Karpas-422 (cell line): ENCODE results near the gene PLSCR1. TPM values are rescaled to one million over a fixed set of nuclear protein-coding genes. Genes with fewer than 3 reads are reported as not detected.
A peak's percentile ranks its signal among the peaks of the same experiment; 100 is the strongest.

Source experiments
- DNase-seq: peaks from one replicate; pipeline ENCODE4 v3.0.0-alpha.2; 2015
- H2AFZ ChIP-seq: fragments of 200-600 bp; sonication (generic); 2 replicates; pipeline ENCODE4 v1.6.1; 2014; ENCODE audit warnings: antibody characterized with exemption, low read length, mixed read lengths
- H3K27ac ChIP-seq: fragments of 200-600 bp; sonication (generic); 2 replicates; pipeline ENCODE4 v1.5.1; 2014; ENCODE audit warnings: mild to moderate bottlenecking, low read length, moderate library complexity
- H3K27me3 ChIP-seq: fragments of 200-600 bp; sonication (generic); 2 replicates; pipeline ENCODE4 v1.6.1; 2014; ENCODE audit warnings: low read length, mixed read lengths
- H3K36me3 ChIP-seq: fragments of 200-600 bp; sonication (generic); 2 replicates; pipeline ENCODE4 v1.6.1; 2014; ENCODE audit warnings: low read length, mixed read lengths; ENCODE audit not compliant: insufficient read depth
- H3K4me1 ChIP-seq: fragments of 200-600 bp; sonication (generic); 2 replicates; pipeline ENCODE4 v1.6.1; 2014; ENCODE audit warnings: mild to moderate bottlenecking, low read length, mixed read lengths
- H3K4me2 ChIP-seq: fragments of 200-600 bp; sonication (generic); 2 replicates; pipeline ENCODE4 v1.6.1; 2014; ENCODE audit warnings: low read length, low read depth, mild to moderate bottlenecking; ENCODE audit not compliant: poor library complexity, severe bottlenecking
- H3K4me3 ChIP-seq: fragments of 200-600 bp; sonication (generic); 2 replicates; pipeline ENCODE4 v1.5.1; 2014; ENCODE audit warnings: mild to moderate bottlenecking, antibody characterized with exemption, low read length, mixed read lengths
- H3K79me2 ChIP-seq: fragments of 200-600 bp; sonication (generic); 2 replicates; pipeline ENCODE4 v1.6.1; 2014; ENCODE audit warnings: mild to moderate bottlenecking, low read length, mixed read lengths
- H3K9ac ChIP-seq: fragments of 200-600 bp; sonication (generic); 2 replicates; pipeline ENCODE4 v1.6.0; 2014; ENCODE audit warnings: low read length
- H3K9me2 ChIP-seq: fragments of 200-600 bp; sonication (generic), shearing (Covaris generic); replicated peaks from 2 replicates; pipeline ENCODE4 v1.6.0; 2014; ENCODE audit warnings: mild to moderate bottlenecking, low read length, moderate library complexity; ENCODE audit not compliant: insufficient read depth
- H3K9me3 ChIP-seq: fragments of 300-700, 200-600 bp; sonication (generic); 2 replicates; pipeline ENCODE4 v1.6.1; 2014; ENCODE audit warnings: low read length, mixed read lengths
- H4K20me1 ChIP-seq: fragments of 200-600 bp; sonication (generic); 2 replicates; pipeline ENCODE4 v1.6.1; 2014; ENCODE audit warnings: mild to moderate bottlenecking, antibody characterized with exemption, low read length, low read depth; ENCODE audit not compliant: insufficient read depth
- total RNA-seq: library from RNA; depleted of rRNA; stranded (reverse); fragments of >200 nt; shearing (Covaris generic); gene quantifications from 2 replicates; pipeline ENCODE4 v1.2.3, GENCODE V29; 2014; ENCODE audit warnings: low replicate concordance

Gene PLSCR1
- total RNA-seq, 1 experiment from 2014 or later, result 26.2 TPM

- Histone ChIP-seq H3K4me1 (no peaks in the 10 kb centered on the region), H2AFZ (no peak overlapping the region), H3K9ac (no peak overlapping the region), H3K27me3 (no peaks in the 10 kb centered on the region), H3K4me2 (no peak overlapping the region), H4K20me1 (no peaks in the 10 kb centered on the region), H3K4me3 (no peak overlapping the region), H3K9me3 (no peaks in the 10 kb centered on the region), H3K9me2 (no peaks in the 10 kb centered on the region), H3K36me3 (no peaks in the 10 kb centered on the region), H3K27ac (no peak overlapping the region), H3K79me2 (no peaks in the 10 kb centered on the region)
- DNase-seq, result peak; percentile 77
Observed at GRCh38 chr3:146577662-146578061, 33.3 kb upstream of the PLSCR1 start.

GRCh38 chr3:146575636-146576035 lies 31.2 kb upstream of the PLSCR1 start:
- DNase-seq, result no peak
- Histone ChIP-seq H3K9me3 (no peaks in the 10 kb centered on the region), H2AFZ (no peak overlapping the region)

DNA sequence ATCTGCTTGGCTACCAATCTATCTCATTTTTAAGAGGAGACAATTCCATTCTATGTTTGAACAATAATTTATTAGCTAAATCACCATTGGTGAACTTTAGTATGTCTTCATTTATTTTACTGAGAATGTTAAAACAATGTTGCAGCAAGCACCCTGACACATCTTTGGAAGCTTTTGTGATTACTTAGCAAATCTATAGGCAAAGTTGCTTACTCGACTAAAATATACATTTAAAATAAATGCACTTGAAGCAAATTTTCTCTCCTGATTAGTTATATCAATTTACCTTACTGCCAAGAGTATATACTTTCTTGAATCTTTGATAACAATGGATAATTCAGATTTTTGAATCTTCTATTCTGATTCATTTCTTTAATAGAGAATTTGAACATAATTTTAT lies 29.8 kb upstream of the PLSCR1 start:
- Histone ChIP-seq H3K79me2 (no peaks in the 10 kb centered on the region), H3K27me3 (no peaks in the 10 kb centered on the region), H3K27ac (no peak overlapping the region), H3K4me2 (no peak overlapping the region), H2AFZ (no peak overlapping the region), H3K9me3 (no peaks in the 10 kb centered on the region), H3K36me3 (no peaks in the 10 kb centered on the region), H3K9me2 (no peaks in the 10 kb centered on the region), H3K4me1 (peaks cover 3% of the 10 kb centered on the region; the same call in 1 of the 2 replicates), H3K4me3 (no peak overlapping the region), H3K9ac (no peak overlapping the region), H4K20me1 (no peaks in the 10 kb centered on the region)
- no peak for DNase-seq

More at GRCh38 chr3:146575636-146576035, 31.2 kb upstream of the PLSCR1 start:
- H3K9ac ChIP-seq, result no peak overlapping the region
- no peaks in the 10 kb centered on the region for H4K20me1 ChIP-seq
- H3K4me1 ChIP-seq, result peaks cover 3% of the 10 kb centered on the region; the same call in 1 of the 2 replicates
- no peaks in the 10 kb centered on the region for H3K79me2 ChIP-seq
- no peaks in the 10 kb centered on the region for H3K27me3 ChIP-seq
- no peak overlapping the region for H3K27ac ChIP-seq
- H3K9me2 ChIP-seq, result no peaks in the 10 kb centered on the region
- no peak overlapping the region for H3K4me3 ChIP-seq
- H3K36me3 ChIP-seq, result no peaks in the 10 kb centered on the region
- no peak overlapping the region for H3K4me2 ChIP-seq

GRCh38 chr3:146569314-146569713 lies 24.9 kb upstream of the PLSCR1 start:
- no peak overlapping the region for H3K27ac ChIP-seq
- H3K9ac ChIP-seq, result no peak overlapping the region
- H3K27me3 ChIP-seq, result no peaks in the 10 kb centered on the region
- H4K20me1 ChIP-seq, result no peaks in the 10 kb centered on the region
- H3K36me3 ChIP-seq, result no peaks in the 10 kb centered on the region
- no peaks in the 10 kb centered on the region for H3K9me3 ChIP-seq
- H3K4me1 ChIP-seq, result peaks cover 3% of the 10 kb centered on the region; the same call in 1 of the 2 replicates
- DNase-seq, result no peak
- no peaks in the 10 kb centered on the region; the same call in 1 of the 2 replicates for H3K9me2 ChIP-seq
- no peak overlapping the region for H3K4me3 ChIP-seq
- no peaks in the 10 kb centered on the region for H3K79me2 ChIP-seq
- H3K4me2 ChIP-seq, result no peak overlapping the region
- no peak overlapping the region for H2AFZ ChIP-seq

DNA sequence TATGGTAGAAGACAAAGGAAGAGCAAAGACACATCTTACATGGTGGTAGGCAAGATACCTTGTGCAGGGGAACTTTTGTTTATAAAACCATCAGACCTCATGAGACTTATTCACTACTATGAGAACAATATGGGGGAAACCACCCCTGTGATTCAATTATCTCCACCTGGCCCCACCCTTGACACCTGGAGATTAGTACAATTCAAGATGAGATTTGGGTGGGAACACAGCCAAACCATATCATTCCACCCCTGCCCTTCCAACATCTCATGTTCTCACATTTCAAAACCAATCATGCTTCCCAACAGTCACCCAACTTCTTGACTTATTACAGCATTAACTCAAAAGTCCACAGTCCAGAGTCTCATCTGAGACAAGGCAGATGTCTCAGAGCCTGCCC lies 21.7 kb upstream of the PLSCR1 start:
- Histone ChIP-seq H2AFZ (no peak overlapping the region), H3K36me3 (no peaks in the 10 kb centered on the region), H3K9me2 (no peaks in the 10 kb centered on the region; the same call in 1 of the 2 replicates), H3K27me3 (no peaks in the 10 kb centered on the region), H3K79me2 (no peaks in the 10 kb centered on the region), H3K9ac (no peak overlapping the region), H3K4me1 (peaks cover 1% of the 10 kb centered on the region; the same call in 1 of the 2 replicates), H3K4me3 (no peak overlapping the region), H3K27ac (no peak overlapping the region), H3K9me3 (no peaks in the 10 kb centered on the region), H3K4me2 (no peak overlapping the region), H4K20me1 (no peaks in the 10 kb centered on the region)
- no peak for DNase-seq

GRCh38 chr3:146561879-146562278 lies 17.5 kb upstream of the PLSCR1 start:
- H3K27ac ChIP-seq, result no peak overlapping the region
- no peaks in the 10 kb centered on the region for H4K20me1 ChIP-seq
- H3K36me3 ChIP-seq, result no peaks in the 10 kb centered on the region
- H3K4me1 ChIP-seq, result no peaks in the 10 kb centered on the region
- no peak overlapping the region for H3K4me3 ChIP-seq
- no peak overlapping the region for H2AFZ ChIP-seq
- no peak overlapping the region for H3K9ac ChIP-seq
- no peaks in the 10 kb centered on the region for H3K27me3 ChIP-seq
- H3K9me3 ChIP-seq, result no peaks in the 10 kb centered on the region
- H3K79me2 ChIP-seq, result no peaks in the 10 kb centered on the region
- H3K4me2 ChIP-seq, result no peak overlapping the region
- DNase-seq, result no peak
- H3K9me2 ChIP-seq, result no peaks in the 10 kb centered on the region; the same call in 1 of the 2 replicates

GRCh38 chr3:146561463-146561862 lies 17.1 kb upstream of the PLSCR1 start:
- Histone ChIP-seq H3K4me1 (no peaks in the 10 kb centered on the region), H3K79me2 (no peaks in the 10 kb centered on the region), H3K9me3 (no peaks in the 10 kb centered on the region), H4K20me1 (no peaks in the 10 kb centered on the region), H3K9me2 (no peaks in the 10 kb centered on the region; the same call in 1 of the 2 replicates), H3K4me2 (no peak overlapping the region), H3K27me3 (no peaks in the 10 kb centered on the region), H3K36me3 (no peaks in the 10 kb centered on the region), H3K9ac (no peak overlapping the region), H3K4me3 (no peak overlapping the region), H2AFZ (no peak overlapping the region), H3K27ac (no peak overlapping the region)
- DNase-seq, result no peak

GRCh38 chr3:146560678-146561077 lies 16.3 kb upstream of the PLSCR1 start:
- H3K9ac ChIP-seq, result no peak overlapping the region
- no peaks in the 10 kb centered on the region for H3K79me2 ChIP-seq
- no peaks in the 10 kb centered on the region for H3K36me3 ChIP-seq
- H3K4me1 ChIP-seq, result no peaks in the 10 kb centered on the region
- no peaks in the 10 kb centered on the region for H3K9me3 ChIP-seq
- no peak overlapping the region for H3K4me2 ChIP-seq
- DNase-seq, result no peak
- no peaks in the 10 kb centered on the region for H4K20me1 ChIP-seq
- H3K4me3 ChIP-seq, result no peak overlapping the region
- H3K27me3 ChIP-seq, result no peaks in the 10 kb centered on the region
- no peak overlapping the region for H2AFZ ChIP-seq
- no peaks in the 10 kb centered on the region for H3K9me2 ChIP-seq
- no peak overlapping the region for H3K27ac ChIP-seq

DNA sequence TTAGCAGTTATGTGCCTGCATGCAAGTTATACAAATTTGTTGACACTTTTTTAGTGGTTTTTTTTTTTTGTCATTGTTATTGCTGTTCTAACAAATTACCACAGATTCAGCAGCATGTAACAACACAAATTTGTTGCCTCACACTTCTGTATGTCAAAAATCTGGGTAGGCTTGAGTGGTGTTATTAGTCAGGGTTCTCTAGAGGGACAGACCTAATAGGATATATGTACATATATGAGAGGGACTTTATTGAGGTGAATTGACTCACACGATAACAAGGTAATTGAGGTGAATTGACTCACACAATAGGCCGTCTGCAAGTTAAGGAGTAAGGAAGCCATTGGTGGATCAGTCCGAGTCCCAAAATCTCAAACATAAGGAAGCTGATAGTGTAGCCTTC lies 15.0 kb upstream of the PLSCR1 start:
- Histone ChIP-seq H3K27ac (no peak overlapping the region), H4K20me1 (no peaks in the 10 kb centered on the region), H3K9ac (no peak overlapping the region), H2AFZ (no peak overlapping the region), H3K4me3 (no peak overlapping the region), H3K4me1 (no peaks in the 10 kb centered on the region), H3K36me3 (no peaks in the 10 kb centered on the region), H3K27me3 (no peaks in the 10 kb centered on the region), H3K9me2 (no peaks in the 10 kb centered on the region), H3K9me3 (no peaks in the 10 kb centered on the region), H3K79me2 (no peaks in the 10 kb centered on the region), H3K4me2 (no peak overlapping the region)
- no peak for DNase-seq
